ENCODE data around the gene UVRAG. TPM values are rescaled to one million over a fixed set of nuclear protein-coding genes. Genes with fewer than 3 reads are reported as not detected.

Gene UVRAG
- polyA plus RNA-seq, 1 donor (not counting 4 experiments of a cell fraction or from before 2014, with no cell fraction given) = 11.9 TPM

- dilution Hi-C loops (cut with MboI; ENCODE audit: extremely low pct_ligation_motif_present, low sequenced_read_pairs) = no loop called here
- no peaks in the 10 kb centered on the region for H3K4me1 ChIP-seq (ENCODE audit: control insufficient read depth, extremely low read depth, insufficient read depth, low read length)
- no peak overlapping the region for H3K4me2 ChIP-seq (ENCODE audit: control insufficient read depth, extremely low read depth, insufficient read depth, low read depth, low read length)
- DNase-seq (ENCODE audit: low read depth, low spot score) (no peak), FAIRE-seq (no peak)
- TF ChIP-seq EZH2 (IDR thresholded peaks at IDR 0.05; ENCODE audit: low read length) (no peak), CTCF (optimal IDR thresholded peaks at IDR 0.05 in 1 of 3, IDR thresholded peaks at IDR 0.05 in 1 of 3, conservative IDR thresholded peaks at IDR 0.05 in 1 of 3; ENCODE audit: extremely low read depth in 1 of 3, insufficient read depth in 2 of 3, low read length in 3 of 3) (no peak)
- H3K36me3 ChIP-seq (ENCODE audit: control insufficient read depth in 2 of 2, extremely low read depth in 1 of 2, insufficient read depth in 2 of 2, low read length in 2 of 2) = peaks cover 0 to 2% of the 10 kb centered on the region in 2 experiments
- no peaks in the 10 kb centered on the region for H4K20me1 ChIP-seq (ENCODE audit: control insufficient read depth, extremely low read depth, insufficient read depth, low read length)
- H3K9me1 ChIP-seq (ENCODE audit: control insufficient read depth, extremely low read depth, insufficient read depth, low read length) = no peaks in the 10 kb centered on the region
- H3K27ac ChIP-seq (ENCODE audit: control insufficient read depth, insufficient read depth, low read length) = no peak overlapping the region
- no peaks in the 10 kb centered on the region for H3K79me2 ChIP-seq (ENCODE audit: control insufficient read depth, insufficient read depth, low read length)
- no peak overlapping the region for H2AFZ ChIP-seq (ENCODE audit: control insufficient read depth, low read length)
- no peak overlapping the region for H3K9ac ChIP-seq (ENCODE audit: control insufficient read depth, extremely low read depth, insufficient read depth, low read length)
- no peaks in the 10 kb centered on the region for H3K27me3 ChIP-seq (ENCODE audit: control insufficient read depth, extremely low read depth, insufficient read depth, low read length)
- H3K9me3 ChIP-seq (ENCODE audit: control insufficient read depth, low read depth, low read length) = no peaks in the 10 kb centered on the region
- H3K4me3 ChIP-seq (ENCODE audit: control insufficient read depth in 2 of 3, extremely low read depth in 1 of 3, insufficient read depth in 2 of 3, low read depth in 1 of 3, low read length in 3 of 3) = no peak overlapping the region
Measured at GRCh38 chr11:76135491-76135890, 320.5 kb downstream of the UVRAG start.

GRCh38 chr11:76139314-76139713, 324.3 kb downstream of the UVRAG start:
- Histone ChIP-seq H3K4me3 (ENCODE audit: control insufficient read depth in 2 of 3, extremely low read depth in 1 of 3, insufficient read depth in 2 of 3, low read depth in 1 of 3, low read length in 3 of 3) (no peak overlapping the region), H2AFZ (ENCODE audit: control insufficient read depth, low read length) (no peak overlapping the region), H4K20me1 (ENCODE audit: control insufficient read depth, extremely low read depth, insufficient read depth, low read length) (no peaks in the 10 kb centered on the region), H3K79me2 (ENCODE audit: control insufficient read depth, insufficient read depth, low read length) (no peaks in the 10 kb centered on the region), H3K27ac (ENCODE audit: control insufficient read depth, insufficient read depth, low read length) (no peak overlapping the region), H3K36me3 (ENCODE audit: control insufficient read depth in 2 of 2, extremely low read depth in 1 of 2, insufficient read depth in 2 of 2, low read length in 2 of 2) (peaks cover 0 to 6% of the 10 kb centered on the region in 2 experiments), H3K9me1 (ENCODE audit: control insufficient read depth, extremely low read depth, insufficient read depth, low read length) (no peaks in the 10 kb centered on the region), H3K4me1 (ENCODE audit: control insufficient read depth, extremely low read depth, insufficient read depth, low read length) (no peaks in the 10 kb centered on the region), H3K9me3 (ENCODE audit: control insufficient read depth, low read depth, low read length) (no peaks in the 10 kb centered on the region), H3K4me2 (ENCODE audit: control insufficient read depth, extremely low read depth, insufficient read depth, low read depth, low read length) (no peak overlapping the region), H3K9ac (ENCODE audit: control insufficient read depth, extremely low read depth, insufficient read depth, low read length) (no peak overlapping the region), H3K27me3 (ENCODE audit: control insufficient read depth, extremely low read depth, insufficient read depth, low read length) (no peaks in the 10 kb centered on the region)
- dilution Hi-C loops (cut with MboI; ENCODE audit: extremely low pct_ligation_motif_present, low sequenced_read_pairs) = no loop called here
- no peak for DNase-seq (ENCODE audit: low read depth, low spot score)
- FAIRE-seq = no peak
- no peak for TF ChIP-seq CTCF (optimal IDR thresholded peaks at IDR 0.05 in 1 of 3, IDR thresholded peaks at IDR 0.05 in 1 of 3, conservative IDR thresholded peaks at IDR 0.05 in 1 of 3; ENCODE audit: extremely low read depth in 1 of 3, insufficient read depth in 2 of 3, low read length in 3 of 3)
- TF ChIP-seq EZH2 (IDR thresholded peaks at IDR 0.05; ENCODE audit: low read length) = no peak
